NCI-H446 treated with DMSO at 0.1 percent for 48 hours (cell line): Measurements from ENCODE around the gene TANGO6.
"Not testable (repeated sequence)": the region's sequence is repeated elsewhere in the genome, so short reads cannot be mapped to it uniquely, and the experiment has no call there.

ENCODE experiments used
- DNase-seq: peaks from one replicate; lab custom pipeline; 2025; lab: John Stamatoyannopoulos, UW

Gene TANGO6

DNA sequence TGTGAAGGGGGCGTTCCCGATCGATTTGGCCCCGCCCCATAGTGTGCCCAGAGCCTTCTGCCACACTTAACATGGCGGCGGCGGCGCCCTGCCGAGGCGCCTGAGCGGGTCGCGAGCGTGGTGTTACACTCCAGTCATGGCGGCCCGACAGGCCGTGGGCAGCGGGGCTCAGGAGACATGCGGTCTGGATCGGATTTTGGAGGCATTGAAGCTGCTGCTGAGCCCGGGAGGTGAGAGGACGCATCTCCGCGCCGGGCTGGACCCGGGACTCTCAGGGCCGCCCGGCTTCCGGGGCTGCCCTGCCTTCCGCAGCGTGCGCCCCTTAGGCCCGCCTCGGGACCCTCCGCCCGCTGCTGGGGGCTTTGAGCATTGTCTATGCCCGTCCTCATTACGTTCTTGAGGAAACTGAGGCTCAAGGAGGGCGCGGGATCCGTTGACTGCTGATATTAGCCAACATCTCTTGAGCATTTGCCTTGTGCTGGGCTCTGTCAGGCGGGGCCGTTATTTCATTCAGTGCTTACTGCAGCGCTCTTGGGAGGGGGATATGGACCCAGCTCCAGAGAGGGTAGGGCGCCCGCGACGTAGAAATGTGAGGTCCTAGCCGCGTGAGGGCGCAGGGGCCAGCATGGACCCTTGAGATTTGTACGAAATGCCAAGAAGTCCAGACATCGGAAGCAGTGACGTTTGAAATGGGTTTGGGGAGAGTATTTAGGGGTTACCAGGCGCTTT, at the start of gene TANGO6:
Gene TANGO6 (plus strand): TSS at position 50 of the 729 bp plus-strand sequence. CDS start 87 bp downstream, at position 137.
- DNase-seq = peak; percentile 64

DNA sequence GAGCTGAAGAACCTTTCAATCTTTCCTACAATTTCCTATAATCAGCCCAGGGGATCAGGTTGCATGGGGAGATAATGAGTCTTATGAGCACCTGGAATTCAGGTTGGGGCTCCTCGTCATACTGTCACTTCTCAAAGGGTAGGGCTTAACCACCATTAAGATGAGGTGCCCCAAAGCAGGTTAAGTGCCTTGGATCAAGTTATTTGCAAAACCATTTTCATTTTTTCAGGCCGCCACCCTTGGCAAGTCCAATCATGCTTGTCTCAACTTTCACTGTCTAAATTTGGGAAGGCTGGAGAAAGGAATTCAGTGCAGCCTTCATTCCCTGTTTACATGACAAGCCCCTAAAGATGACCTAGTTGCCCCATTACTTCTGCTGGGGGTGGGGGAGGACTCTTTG, 44.9 kb upstream of the TANGO6 start:
- DNase-seq = no peak

DNA sequence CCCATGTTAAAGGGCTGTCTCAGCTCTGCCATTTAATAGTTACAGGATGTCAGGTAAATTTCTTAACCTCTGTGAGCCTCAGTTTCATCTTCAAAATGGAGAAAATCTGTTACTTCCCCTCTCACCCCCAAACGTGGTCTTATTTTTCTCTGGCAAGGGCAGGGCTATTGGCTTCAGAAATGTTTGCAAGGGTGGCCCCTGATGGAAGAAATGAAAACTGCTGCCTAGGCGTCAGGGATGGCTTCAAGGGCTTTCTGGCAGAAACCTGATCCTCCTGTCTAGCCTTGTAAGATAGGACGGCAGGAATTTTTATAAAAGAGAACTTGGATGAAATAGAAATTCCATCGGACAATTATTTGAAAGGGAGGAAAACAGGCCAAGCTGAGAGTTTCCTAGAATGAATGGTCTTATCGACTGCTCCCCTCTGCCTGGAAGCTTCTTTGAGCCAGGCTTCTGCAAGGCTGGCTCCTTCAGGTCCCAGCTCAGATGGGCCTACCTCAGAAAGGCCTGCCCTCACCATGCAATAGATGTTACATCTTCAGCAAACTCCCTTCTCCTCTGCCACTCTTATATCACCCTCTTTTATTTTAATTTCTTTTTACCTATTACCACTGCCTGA, 43.0 kb upstream of the TANGO6 start:
- DNase-seq = no peak

- no peak for DNase-seq
Observed at GRCh38 chr16:68802190-68802589, 41.1 kb upstream of the TANGO6 start.

GRCh38 chr16:68806422-68806821, 36.9 kb upstream of the TANGO6 start:
- no peak for DNase-seq

DNA sequence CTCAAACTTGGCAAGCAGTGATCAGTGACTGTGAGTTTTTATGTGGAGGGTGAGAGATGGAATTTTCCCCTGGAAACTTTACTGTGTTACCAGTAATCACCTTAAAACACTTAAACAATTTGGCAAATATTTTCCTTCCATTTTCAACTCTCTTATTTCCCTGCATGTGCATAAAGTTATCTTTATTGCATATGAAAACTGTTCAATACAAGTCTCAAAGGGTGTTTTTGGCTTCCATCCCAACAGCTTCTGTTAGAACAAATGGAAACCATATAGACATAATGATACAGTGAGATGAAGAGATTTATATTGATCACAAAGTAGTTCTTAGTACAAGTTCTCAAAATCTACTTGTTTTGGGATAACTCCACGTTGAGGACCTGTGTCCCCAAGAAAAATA, 36.4 kb upstream of the TANGO6 start:
- no peak for DNase-seq

DNA sequence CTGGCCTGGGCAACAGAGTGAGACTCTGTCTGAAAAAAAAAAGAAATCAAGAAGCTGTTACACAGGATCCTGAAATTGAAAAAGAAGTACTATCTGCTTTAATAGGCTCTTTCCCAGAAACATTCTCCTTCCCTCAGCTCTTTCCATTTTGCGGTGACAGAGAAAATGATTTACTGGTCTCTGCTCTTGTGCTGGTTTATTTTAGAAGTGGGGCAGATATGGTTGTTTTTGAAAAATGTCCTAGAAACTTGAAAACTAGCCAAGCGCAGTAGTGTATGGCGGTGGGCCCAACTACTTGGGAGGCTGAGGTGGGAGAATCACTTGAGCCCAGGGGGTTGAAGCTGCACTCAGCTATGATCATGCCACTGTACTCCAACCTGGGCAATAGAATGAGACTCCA, 28.8 kb upstream of the TANGO6 start:
- no peak for DNase-seq

DNA sequence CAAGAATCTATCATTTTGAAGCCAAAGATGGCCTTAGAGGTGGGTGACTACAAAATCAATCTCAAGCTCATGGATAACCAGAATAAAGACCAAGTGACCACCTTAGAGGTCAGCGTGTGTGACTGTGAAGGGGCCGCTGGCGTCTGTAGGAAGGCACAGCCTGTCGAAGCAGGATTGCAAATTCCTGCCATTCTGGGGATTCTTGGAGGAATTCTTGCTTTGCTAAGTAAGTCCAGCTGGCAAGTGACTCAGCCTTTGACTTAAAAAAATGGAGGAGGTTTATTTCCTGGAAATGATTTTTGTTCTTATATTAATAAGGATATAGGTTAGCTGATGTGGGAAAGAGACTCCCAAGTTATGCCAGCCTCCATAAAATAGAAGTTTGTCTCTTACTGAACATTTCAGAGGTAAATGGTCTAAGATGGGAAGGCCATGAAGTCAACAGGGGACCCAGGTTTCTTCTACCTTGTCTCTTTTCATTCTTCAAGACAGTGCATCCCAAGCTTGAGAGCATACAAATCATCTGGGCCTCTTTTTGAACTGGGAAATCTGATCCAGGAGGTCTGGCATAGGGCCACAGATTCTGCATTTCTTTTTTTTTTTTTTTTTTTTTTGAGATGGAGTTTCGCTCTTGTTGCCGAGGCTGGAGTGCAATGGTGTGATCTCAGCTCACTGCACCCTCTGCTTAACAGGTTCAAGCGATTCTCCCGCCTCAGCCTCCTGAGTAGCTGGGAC, 19.8 kb upstream of the TANGO6 start:
- DNase-seq = no peak

DNA sequence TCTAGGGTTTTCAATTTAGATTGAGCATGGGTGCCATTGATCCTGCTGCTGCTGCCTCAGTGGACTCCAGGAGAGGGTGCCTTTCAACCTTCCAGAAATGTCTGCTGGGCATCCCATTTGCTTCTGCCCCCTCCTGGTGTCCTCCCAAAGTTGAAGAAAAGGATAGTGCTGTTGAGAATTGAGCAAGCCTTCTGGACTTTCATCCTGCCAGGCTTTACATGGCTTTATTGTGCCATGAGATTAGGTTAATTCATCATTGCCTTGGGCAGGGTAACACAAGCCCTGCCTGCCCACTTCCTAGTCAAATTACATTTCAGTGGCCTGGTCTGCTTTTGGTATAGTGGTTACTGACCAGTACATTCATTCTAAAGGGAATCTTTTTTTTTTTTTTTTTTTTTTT, 17.9 kb upstream of the TANGO6 start:
- DNase-seq = no peak

- DNase-seq = no peak
Observed at GRCh38 chr16:68826652-68827051, 16.7 kb upstream of the TANGO6 start.

- no peak for DNase-seq
Observed at GRCh38 chr16:68833251-68833650, 10.1 kb upstream of the TANGO6 start.

GRCh38 chr16:68834550-68834949, 8.8 kb upstream of the TANGO6 start:
- DNase-seq = no peak

GRCh38 chr16:68835970-68836369, 7.4 kb upstream of the TANGO6 start:
- DNase-seq = no peak

GRCh38 chr16:68839831-68840230, 3.5 kb upstream of the TANGO6 start:
- DNase-seq = no peak

DNA sequence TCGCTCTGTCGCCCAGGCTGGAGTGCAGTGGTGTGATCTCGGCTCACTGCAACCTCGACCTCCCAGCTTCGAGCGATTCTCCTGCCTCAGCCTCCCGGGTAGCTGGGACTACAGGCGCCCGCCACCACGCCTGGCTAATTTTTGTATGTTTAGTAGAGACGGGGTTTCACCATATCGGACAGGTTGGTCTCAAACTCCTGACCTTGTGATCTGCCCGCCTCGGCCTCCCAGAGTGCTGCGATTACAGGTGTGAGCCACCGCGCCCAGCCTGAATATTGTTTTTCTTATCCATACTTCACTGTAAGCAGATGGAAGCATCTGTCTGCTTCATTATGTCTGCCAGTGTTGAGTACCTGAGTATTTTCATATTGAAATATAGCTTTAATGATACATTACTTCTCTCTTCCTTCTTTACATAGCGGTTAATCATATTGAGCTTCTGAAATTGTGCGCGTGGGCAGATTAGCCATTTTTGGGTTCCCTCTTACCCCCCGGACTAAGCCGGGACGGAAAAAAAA, 308 bp upstream of the TANGO6 start:
- DNase-seq = not testable (repeated sequence)

DNA sequence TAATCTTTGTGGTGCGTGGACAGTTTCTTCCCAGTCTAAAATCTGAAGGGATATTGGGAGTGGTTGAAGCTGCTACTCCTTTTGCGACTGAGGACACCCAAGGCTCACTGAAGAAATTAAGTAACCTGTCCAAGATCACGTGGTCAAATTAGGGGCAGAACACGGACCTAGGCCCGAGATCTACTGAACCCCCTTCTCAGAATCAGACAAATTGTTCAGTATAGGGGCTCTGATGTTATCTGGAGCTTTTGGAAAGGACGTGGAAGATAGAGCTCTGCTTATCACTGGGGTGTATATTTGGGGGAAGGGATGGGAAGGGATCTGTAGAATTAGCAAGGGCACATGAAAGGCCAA, 857 bp downstream of the TANGO6 start:
- DNase-seq = no peak

DNA sequence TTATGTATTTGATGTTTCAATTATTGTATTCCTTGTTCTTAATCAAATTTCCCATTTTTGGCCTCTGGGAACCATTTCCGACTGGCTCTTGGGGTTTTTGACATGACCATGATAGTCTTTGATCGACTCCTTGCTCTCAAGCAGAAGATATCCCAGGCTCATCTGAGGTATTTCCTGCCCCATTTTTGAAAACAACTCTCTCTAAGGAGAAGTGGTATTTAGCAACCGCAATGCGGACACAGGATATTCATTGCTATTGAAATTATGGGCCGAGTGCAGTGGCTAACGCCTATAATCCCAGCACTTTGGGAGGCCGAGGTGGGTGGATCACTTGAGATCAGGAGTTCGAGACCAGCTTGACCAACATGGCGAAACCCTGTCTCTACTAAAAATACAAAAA, 5.5 kb downstream of the TANGO6 start:
- DNase-seq = no peak

- no peak for DNase-seq
Observed at GRCh38 chr16:68850481-68850880, 7.2 kb downstream of the TANGO6 start.

GRCh38 chr16:68851601-68852000, 8.3 kb downstream of the TANGO6 start:
- DNase-seq = no peak

GRCh38 chr16:68857479-68857878, 14.1 kb downstream of the TANGO6 start:
- no peak for DNase-seq

GRCh38 chr16:68859828-68860227, 16.5 kb downstream of the TANGO6 start:
- no peak for DNase-seq

DNA sequence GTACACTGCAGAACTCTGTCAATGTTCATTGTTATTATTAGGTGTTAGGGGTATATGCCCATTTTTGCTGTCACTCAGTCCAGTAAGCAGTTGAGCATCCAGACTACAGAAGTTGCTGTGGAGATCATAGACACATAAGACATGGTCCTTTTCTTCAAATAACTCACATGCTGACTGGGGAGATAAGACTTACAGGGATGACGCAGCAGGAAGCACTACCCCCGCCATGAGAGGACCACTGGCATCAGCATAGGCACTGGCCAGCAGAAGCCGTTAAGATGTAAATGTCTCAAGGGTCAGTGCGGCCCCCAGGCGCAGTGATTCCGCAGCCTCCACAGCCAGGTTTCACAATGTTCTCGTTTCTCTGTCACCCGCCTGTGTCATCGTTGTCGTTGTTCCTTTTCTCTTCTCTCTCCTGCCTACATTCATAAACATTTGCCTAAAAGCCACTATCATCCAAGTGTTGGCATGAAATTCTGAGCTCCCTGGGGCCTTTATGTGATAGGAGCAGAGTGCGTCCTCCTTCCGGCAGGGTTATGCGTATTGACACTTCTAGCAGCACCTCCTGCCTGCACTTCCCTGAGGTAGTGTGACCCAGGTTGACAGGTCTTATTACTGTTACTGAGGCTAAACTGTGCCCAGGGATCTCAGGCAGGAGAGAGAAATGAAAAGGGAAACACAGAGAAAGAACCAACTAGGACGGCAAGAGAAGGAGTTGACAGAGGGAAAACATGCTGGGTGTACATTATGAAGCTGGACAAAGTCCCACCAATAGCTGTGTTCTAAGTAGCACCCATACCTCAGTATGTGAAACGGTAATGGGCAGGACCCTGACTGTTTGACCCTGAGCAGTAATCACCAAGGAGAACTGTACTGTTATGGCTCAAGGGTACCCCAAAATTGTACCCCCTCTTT, 17.9 kb downstream of the TANGO6 start:
- no peak for DNase-seq
